GM12891 (cell line): Measurements from ENCODE around the gene SIGLEC1.

ENCODE experiments used
- DNase-seq: peaks from one replicate; pipeline ENCODE4 v3.0.0; 2011; ENCODE audit warnings: low spot score; ENCODE audit not compliant: insufficient read length
- FAIRE-seq: peaks from 2 replicates; lab custom pipeline; 2011; peaks lifted over from hg19 to GRCh38; lab: Jason Lieb, UNC
- PAX5 ChIP-seq: IDR thresholded peaks from 2 replicates; pipeline ENCODE4 v1.6.1; 2011; ENCODE audit warnings: low read length, moderate library complexity, mild to moderate bottlenecking; ENCODE audit not compliant: insufficient read depth, severe bottlenecking
- POLR2A ChIP-seq: IDR thresholded peaks from 2 replicates; pipeline ENCODE4 v1.6.1; 2011; ENCODE audit warnings: low read depth, low read length, control low read depth
- POLR2AphosphoS5 ChIP-seq: IDR thresholded peaks from 2 replicates; pipeline ENCODE4 v1.6.1; 2011; ENCODE audit warnings: low read depth, low read length, control low read depth
- POU2F2 ChIP-seq: IDR thresholded peaks from 2 replicates; pipeline ENCODE4 v1.6.1; 2011; ENCODE audit warnings: low read depth, mild to moderate bottlenecking, control low read depth, low read length, moderate library complexity
- SPI1 ChIP-seq: IDR thresholded peaks from 2 replicates; pipeline ENCODE4 v1.6.1; 2011; ENCODE audit warnings: low read depth, low read length, control low read depth
- TAF1 ChIP-seq: IDR thresholded peaks from 2 replicates; pipeline ENCODE4 v1.6.1; 2011; ENCODE audit warnings: low read depth, low read length, control low read depth

Gene SIGLEC1

GRCh38 chr20:3681931-3682781 is 30.2 kb downstream of the SIGLEC1 start, which contains the start of gene ADAM33:
ADAM33 (minus strand) TSS chr20:3682010; CDS start chr20:3682004, 6 bp downstream.
- TF ChIP-seq TAF1 = no peak
- no peak for TF ChIP-seq POU2F2
- no peak for TF ChIP-seq SPI1
- TF ChIP-seq PAX5 = no peak
- TF ChIP-seq POLR2A = no peak
- TF ChIP-seq POLR2AphosphoS5 = no peak
- no peak for FAIRE-seq
- no peak for DNase-seq

GRCh38 chr20:3681352-3681930 is 31.0 kb downstream of the SIGLEC1 start:
- no peak for FAIRE-seq

GRCh38 chr20:3680701-3681351 is 31.6 kb downstream of the SIGLEC1 start:
- TF ChIP-seq TAF1 = no peak
- no peak for DNase-seq
- FAIRE-seq = no peak

More at GRCh38 chr20:3681352-3681930, 31.0 kb downstream of the SIGLEC1 start:
- TF ChIP-seq POU2F2 (no peak), POLR2AphosphoS5 (no peak), SPI1 (no peak), TAF1 (no peak), POLR2A (no peak), PAX5 (no peak)
- no peak for DNase-seq

- FAIRE-seq = no peak
- TF ChIP-seq POU2F2 = no peak
- TF ChIP-seq TAF1 = no peak
- no peak for TF ChIP-seq POLR2AphosphoS5
- no peak for TF ChIP-seq SPI1
- TF ChIP-seq PAX5 = no peak
- TF ChIP-seq POLR2A = no peak
- no peak for DNase-seq
These were observed 32.4 kb downstream of the SIGLEC1 start for GRCh38 chr20:3679749-3680700.

GRCh38 chr20:3678856-3679720 is 33.3 kb downstream of the SIGLEC1 start:
- no peak for FAIRE-seq
- DNase-seq = no peak
- TF ChIP-seq SPI1 (no peak), PAX5 (no peak), POLR2AphosphoS5 (no peak), TAF1 (no peak), POU2F2 (no peak), POLR2A (no peak)

GRCh38 chr20:3678198-3678597 is 34.2 kb downstream of the SIGLEC1 start:
- no peak for DNase-seq
- TF ChIP-seq TAF1 (no peak), POLR2A (no peak), PAX5 (no peak), SPI1 (no peak)
- FAIRE-seq = no peak

GRCh38 chr20:3677733-3678132 is 34.7 kb downstream of the SIGLEC1 start:
- FAIRE-seq (no peak), DNase-seq (no peak)
- no peak for TF ChIP-seq SPI1
- TF ChIP-seq TAF1 = no peak
- TF ChIP-seq PAX5 = no peak
- TF ChIP-seq POLR2AphosphoS5 = no peak
- TF ChIP-seq POU2F2 = no peak

- DNase-seq = no peak
- no peak for FAIRE-seq
- TF ChIP-seq POU2F2 (no peak), POLR2A (no peak), PAX5 (no peak), TAF1 (no peak), SPI1 (no peak), POLR2AphosphoS5 (no peak)
These were observed 37.2 kb downstream of the SIGLEC1 start for GRCh38 chr20:3674995-3675900.
